Peyer's patch (tissue), 4 donors: Measurements from ENCODE around the gene PHACTR1. TPM values are rescaled to one million over a fixed set of nuclear protein-coding genes. Genes with fewer than 3 reads are reported as not detected.

ENCODE experiments used
- DNase-seq, 3 donors: peaks; one replicate each; pipeline ENCODE4 v3.0.0-alpha.2; 2017 to 2019
- H3K27ac ChIP-seq, 4 donors: fragments of 200-600 bp; sonication (generic); one replicate each; pipeline ENCODE4 v1.5.1; 2016 to 2019
- H3K27me3 ChIP-seq, 2 donors: fragments of 200-600 bp; sonication (generic); one replicate each; pipeline ENCODE4 v1.5.1; 2019
- H3K36me3 ChIP-seq, 3 donors: fragments of 200-600 bp; sonication (generic); one replicate each; pipeline ENCODE4 v1.5.1; 2016 to 2019
- H3K4me1 ChIP-seq, 4 donors: fragments of 200-600 bp; sonication (generic); one replicate each; pipeline ENCODE4 v1.5.1; 2016 to 2019
- H3K4me3 ChIP-seq, 4 donors: fragments of 200-600 bp; sonication (generic); 1 replicate in 3 of 4; 2 replicates in 1 of 4; pipeline ENCODE4 v1.5.1; 2016 to 2019; ENCODE audit warnings: mild to moderate bottlenecking in 1 of 4
- H3K9me3 ChIP-seq, 4 donors: fragments of 200-600 bp; sonication (generic); one replicate each; pipeline ENCODE4 v1.5.1; 2016 to 2019; ENCODE audit warnings: mild to moderate bottlenecking in 1 of 4
- POLR2A ChIP-seq, 2 donors: fragments of 450-650 bp; IDR thresholded peaks; one replicate each; pipeline ENCODE4 v1.5.1; 2017; ENCODE audit warnings: antibody characterized with exemption in 2 of 2, mild to moderate bottlenecking in 2 of 2, moderate library complexity in 2 of 2
- total RNA-seq, 4 donors: library from RNA; depleted of rRNA; stranded (reverse); fragments of >200 nt; gene quantifications; one replicate each; pipeline ENCODE4 v1.1.0, GENCODE V29; 2016
- TF ChIP-seq, protein P1 (sequence below), 6 experiments: fragments of 450-650 bp in 4 of 6; fragments of 200-600 bp in 2 of 6; sonication (generic) in 1 of 6; IDR thresholded peaks; one replicate each; pipeline ENCODE4 v1.5.1; 2017 to 2019; ENCODE audit warnings: antibody characterized with exemption in 6 of 6, mild to moderate bottlenecking in 3 of 6, moderate library complexity in 1 of 6

The PHACTR1 gene
- total RNA-seq, 4 donors from 2014 or later, result 0.35 to 19.0 (median 1.7) TPM

DNA sequence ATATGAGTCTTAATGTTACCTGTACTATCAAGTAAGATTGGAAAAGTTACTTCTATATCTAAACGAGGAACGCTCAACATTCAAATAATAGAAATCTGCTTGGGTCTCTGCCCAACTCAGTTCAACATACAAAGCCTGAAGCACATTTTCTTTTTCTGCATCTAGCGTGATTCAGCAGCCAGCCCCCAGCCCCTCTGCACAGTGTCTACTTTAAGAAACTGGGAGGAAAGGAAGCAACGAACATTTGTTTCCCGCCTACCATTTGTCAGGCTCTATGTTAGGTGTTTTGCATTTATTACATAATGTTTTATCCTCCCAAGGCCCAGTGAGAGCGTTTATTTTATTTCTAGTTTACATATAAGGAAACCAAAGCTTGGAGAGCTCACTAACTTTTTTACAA, 17.3 kb downstream of the PHACTR1 start:
- TF ChIP-seq, protein P1, sequence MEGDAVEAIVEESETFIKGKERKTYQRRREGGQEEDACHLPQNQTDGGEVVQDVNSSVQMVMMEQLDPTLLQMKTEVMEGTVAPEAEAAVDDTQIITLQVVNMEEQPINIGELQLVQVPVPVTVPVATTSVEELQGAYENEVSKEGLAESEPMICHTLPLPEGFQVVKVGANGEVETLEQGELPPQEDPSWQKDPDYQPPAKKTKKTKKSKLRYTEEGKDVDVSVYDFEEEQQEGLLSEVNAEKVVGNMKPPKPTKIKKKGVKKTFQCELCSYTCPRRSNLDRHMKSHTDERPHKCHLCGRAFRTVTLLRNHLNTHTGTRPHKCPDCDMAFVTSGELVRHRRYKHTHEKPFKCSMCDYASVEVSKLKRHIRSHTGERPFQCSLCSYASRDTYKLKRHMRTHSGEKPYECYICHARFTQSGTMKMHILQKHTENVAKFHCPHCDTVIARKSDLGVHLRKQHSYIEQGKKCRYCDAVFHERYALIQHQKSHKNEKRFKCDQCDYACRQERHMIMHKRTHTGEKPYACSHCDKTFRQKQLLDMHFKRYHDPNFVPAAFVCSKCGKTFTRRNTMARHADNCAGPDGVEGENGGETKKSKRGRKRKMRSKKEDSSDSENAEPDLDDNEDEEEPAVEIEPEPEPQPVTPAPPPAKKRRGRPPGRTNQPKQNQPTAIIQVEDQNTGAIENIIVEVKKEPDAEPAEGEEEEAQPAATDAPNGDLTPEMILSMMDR (IDR thresholded peaks at IDR 0.05), result no peak
- no peak for TF ChIP-seq POLR2A (IDR thresholded peaks at IDR 0.05)
- Histone ChIP-seq H3K4me1 (no peaks in the 10 kb centered on the region), H3K9me3 (no peaks in the 10 kb centered on the region), H3K27ac (no peak overlapping the region), H3K4me3 (no peak overlapping the region), H3K36me3 (no peaks in the 10 kb centered on the region), H3K27me3 (no peaks in the 10 kb centered on the region)
- DNase-seq, result no peak

DNA sequence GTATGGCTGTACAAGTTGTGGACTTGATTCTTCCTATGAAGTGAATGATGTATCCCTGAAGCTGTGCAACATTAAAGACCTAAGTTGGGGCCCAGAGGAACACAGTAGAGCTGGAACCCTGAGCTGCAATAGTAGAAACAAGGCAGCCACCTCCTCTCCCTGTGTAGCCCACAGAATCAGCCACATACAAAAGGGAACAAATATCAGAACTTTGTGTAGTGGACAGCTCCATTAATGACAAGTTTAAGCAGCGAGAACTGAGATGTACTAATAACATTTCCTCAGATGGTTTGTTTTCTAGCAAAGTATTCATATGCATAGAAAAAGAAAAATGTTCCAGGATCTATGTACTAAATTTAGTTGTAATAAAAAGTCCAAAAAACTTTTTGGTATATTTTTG, 19.2 kb downstream of the PHACTR1 start:
- Histone ChIP-seq H3K4me3 (no peak overlapping the region), H3K27ac (no peak overlapping the region), H3K36me3 (no peaks in the 10 kb centered on the region), H3K27me3 (no peaks in the 10 kb centered on the region), H3K9me3 (no peaks in the 10 kb centered on the region), H3K4me1 (no peaks in the 10 kb centered on the region)
- TF ChIP-seq, protein P1 (IDR thresholded peaks at IDR 0.05), result no peak
- no peak for TF ChIP-seq POLR2A (IDR thresholded peaks at IDR 0.05)
- DNase-seq, result no peak

DNA sequence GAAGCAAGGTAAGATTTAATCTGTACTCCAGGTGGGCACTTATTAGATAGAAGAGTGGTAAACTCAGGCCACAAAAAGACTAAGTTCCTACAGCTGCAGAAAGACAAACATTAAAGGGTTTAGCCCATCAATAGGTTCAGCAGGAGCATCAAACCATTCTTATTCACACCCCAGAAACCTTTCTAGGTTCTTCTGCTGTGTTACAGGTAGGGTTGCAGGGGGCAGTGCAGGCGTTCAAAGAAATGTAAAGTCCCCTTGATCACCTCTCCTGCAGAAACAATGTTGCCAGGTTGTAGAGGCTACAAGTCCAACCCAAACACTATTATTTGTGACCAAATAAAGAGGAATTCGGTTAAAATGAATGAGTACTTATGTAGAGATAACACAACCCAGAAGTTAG, 31.8 kb downstream of the PHACTR1 start:
- TF ChIP-seq, protein P1 (IDR thresholded peaks at IDR 0.05), result no peak
- TF ChIP-seq POLR2A (IDR thresholded peaks at IDR 0.05), result no peak
- no peak for DNase-seq
- Histone ChIP-seq H3K27me3 (peaks cover 0 to 15% of the 10 kb centered on the region in 2 donors), H3K9me3 (no peaks in the 10 kb centered on the region), H3K4me3 (no peak overlapping the region), H3K4me1 (no peaks in the 10 kb centered on the region), H3K36me3 (no peaks in the 10 kb centered on the region), H3K27ac (no peak overlapping the region)

DNA sequence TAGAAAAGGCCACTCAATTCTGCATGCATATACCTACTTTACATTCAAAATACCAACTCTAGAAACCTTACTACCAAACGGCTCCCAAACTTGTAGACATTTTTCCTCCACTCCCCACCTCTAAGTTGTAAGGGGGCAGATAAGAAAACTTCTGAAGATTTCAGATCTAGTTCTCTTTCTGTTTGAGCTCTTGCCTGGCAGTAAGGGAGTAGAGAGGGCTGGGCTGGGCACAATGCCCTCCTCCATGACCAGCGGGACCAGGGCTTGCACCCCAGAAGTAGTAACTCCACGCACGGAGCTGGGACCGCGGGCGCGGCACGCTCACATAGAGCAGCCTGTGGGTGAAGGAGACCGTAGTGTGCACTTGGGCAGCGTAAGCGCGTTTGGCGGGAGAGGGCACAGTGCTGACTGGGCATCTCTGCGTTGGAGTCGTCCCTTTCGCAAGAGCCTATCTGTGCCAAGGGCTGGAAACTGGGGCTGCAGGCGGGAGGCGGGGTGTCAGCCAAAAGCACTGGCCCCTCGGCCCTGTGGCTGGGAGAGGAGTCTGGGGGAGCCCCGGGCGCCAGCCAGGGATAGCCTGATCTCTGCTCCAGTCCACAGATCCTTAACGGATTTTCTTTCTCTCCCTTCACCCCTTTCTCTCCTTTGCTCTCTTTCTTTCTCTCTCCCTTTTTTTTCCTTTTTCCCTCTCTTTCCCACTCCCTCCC, 32.4 kb downstream of the PHACTR1 start:
- Histone ChIP-seq H3K4me3 (no peak overlapping the region), H3K9me3 (no peaks in the 10 kb centered on the region), H3K27me3 (peaks cover 0 to 15% of the 10 kb centered on the region in 2 donors), H3K36me3 (no peaks in the 10 kb centered on the region), H3K27ac (no peak overlapping the region), H3K4me1 (no peaks in the 10 kb centered on the region)
- TF ChIP-seq, protein P1 (IDR thresholded peaks at IDR 0.05), result no peak
- TF ChIP-seq POLR2A (IDR thresholded peaks at IDR 0.05), result no peak
- DNase-seq, result peak in 1 of 3 donors; percentile 34

DNA sequence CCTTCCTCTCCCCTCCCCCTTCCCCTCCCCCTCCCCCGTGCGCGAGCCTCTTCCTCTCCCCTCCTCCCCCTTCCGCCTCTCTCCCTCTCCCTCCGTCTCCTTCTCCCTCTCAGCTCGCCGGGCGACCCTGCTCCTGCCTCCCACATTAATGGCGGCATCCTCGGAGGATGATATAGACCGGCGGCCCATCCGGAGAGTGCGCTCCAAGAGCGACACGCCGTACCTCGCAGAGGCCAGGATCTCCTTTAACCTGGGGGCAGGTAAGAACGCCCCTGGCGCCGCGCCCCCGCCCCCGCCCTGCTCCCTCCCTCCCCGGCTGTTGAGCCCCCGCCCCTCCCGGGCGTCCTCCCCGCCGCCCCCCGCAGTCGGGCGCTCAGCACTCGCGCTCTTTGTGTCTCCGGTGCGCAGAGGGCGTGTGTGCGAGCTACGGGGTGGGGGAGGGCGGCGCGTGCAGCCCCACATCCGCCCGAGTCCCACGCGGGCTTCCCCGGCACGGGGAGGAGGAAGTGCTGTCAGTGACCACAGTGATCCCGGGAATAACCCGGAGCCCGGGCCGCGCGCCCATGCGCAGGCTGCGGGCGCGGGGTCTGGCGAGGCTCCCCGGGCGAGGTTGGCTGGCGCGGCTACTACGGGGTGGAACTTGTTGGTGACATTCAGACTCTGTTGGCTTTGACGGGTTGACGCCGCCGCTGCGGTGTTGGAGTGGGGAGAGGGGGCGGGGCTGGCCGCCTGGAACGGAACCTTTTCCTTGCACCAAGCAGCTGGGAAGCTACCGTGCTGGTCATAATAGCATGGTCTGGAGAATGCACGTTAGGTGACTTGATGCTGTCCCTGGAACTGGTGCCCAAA, 33.2 kb downstream of the PHACTR1 start:
- Histone ChIP-seq H3K4me3 (peak overlapping the region in 1 of 4 donors; percentile 1), H3K4me1 (no peaks in the 10 kb centered on the region), H3K27me3 (peaks cover 0 to 15% of the 10 kb centered on the region in 2 donors), H3K36me3 (no peaks in the 10 kb centered on the region), H3K9me3 (no peaks in the 10 kb centered on the region), H3K27ac (no peak overlapping the region)
- TF ChIP-seq POLR2A (IDR thresholded peaks at IDR 0.05), result no peak
- TF ChIP-seq, protein P1 (IDR thresholded peaks at IDR 0.05), result no peak
- no peak for DNase-seq
